ENCODE measurements around the gene CEP295NL. TPM values are rescaled to one million over a fixed set of nuclear protein-coding genes. Genes with fewer than 3 reads are reported as not detected.
"Not testable (repeated sequence)": the region's sequence is repeated elsewhere in the genome, so short reads cannot be mapped to it uniquely, and the experiment has no call there.

Gene CEP295NL
- total RNA-seq, 3 donors from 2014 or later (not counting 1 experiment from before 2014, with no cell fraction given), result 0.52 to 2.7 (median 2.1) TPM

GRCh38 chr17:78892062-78892456, 10.9 kb downstream of the CEP295NL start:
- H3K27ac Mint-ChIP-seq, result peak overlapping the region in 1 of 2 donors; percentile 68

GRCh38 chr17:78891406-78892061, 11.5 kb downstream of the CEP295NL start:
- Histone ChIP-seq H3K9me3 (ENCODE audit: control insufficient read depth, insufficient read depth, low read length) (no peaks in the 10 kb centered on the region), H3K36me3 (ENCODE audit: control insufficient read depth, insufficient read depth, low read length) (no peaks in the 10 kb centered on the region), H3K4me3 (ENCODE audit: low read length) (no peak overlapping the region), H3K27ac (ENCODE audit: low read length) (peak overlapping the region; percentile 74), H3K4me1 (ENCODE audit: control insufficient read depth, insufficient read depth, low read length) (peaks cover 50% of the 10 kb centered on the region), H3K27me3 (ENCODE audit: control insufficient read depth, insufficient read depth, low read length) (no peaks in the 10 kb centered on the region)
- Mint-ChIP-seq H3K4me1 (peaks cover 0 to 14% of the 10 kb centered on the region in 2 donors), H3K27me3 (ENCODE audit: low read depth in 2 of 2) (peaks cover 0 to 5% of the 10 kb centered on the region in 2 donors), H3K4me3 (no peak overlapping the region), H3K9me3 (no peaks in the 10 kb centered on the region), H3K27ac (peak overlapping the region in 1 of 2 donors; percentile 68), H3K36me3 (no peaks in the 10 kb centered on the region)
- WGBS (ENCODE audit: insufficient coverage), result 84% methylated on average over 21 of the region's 21 CpGs
- DNase-seq (no peak), ATAC-seq (no peak)
- intact Hi-C loops (cut with micrococcal nuclease), result no loop called here
- no peak for TF ChIP-seq CTCF (IDR thresholded peaks at IDR 0.05)

More at GRCh38 chr17:78892062-78892456, 10.9 kb downstream of the CEP295NL start:
- TF ChIP-seq CTCF (IDR thresholded peaks at IDR 0.05), result no peak
- Histone ChIP-seq H3K27me3 (ENCODE audit: control insufficient read depth, insufficient read depth, low read length) (no peaks in the 10 kb centered on the region), H3K4me3 (ENCODE audit: low read length) (no peak overlapping the region), H3K36me3 (ENCODE audit: control insufficient read depth, insufficient read depth, low read length) (no peaks in the 10 kb centered on the region), H3K4me1 (ENCODE audit: control insufficient read depth, insufficient read depth, low read length) (peaks cover 46% of the 10 kb centered on the region), H3K27ac (ENCODE audit: low read length) (no peak overlapping the region), H3K9me3 (ENCODE audit: control insufficient read depth, insufficient read depth, low read length) (no peaks in the 10 kb centered on the region)
- H3K36me3 Mint-ChIP-seq, result no peaks in the 10 kb centered on the region
- 85% methylated on average over 14 of the region's 14 CpGs for WGBS (ENCODE audit: insufficient coverage)
- H3K27me3 Mint-ChIP-seq (ENCODE audit: low read depth in 2 of 2), result peaks cover 0 to 5% of the 10 kb centered on the region in 2 donors
- ATAC-seq (no peak), DNase-seq (no peak)
- intact Hi-C loops (cut with micrococcal nuclease), result no loop called here
- H3K4me1 Mint-ChIP-seq, result peaks cover 0 to 14% of the 10 kb centered on the region in 2 donors
- H3K4me3 Mint-ChIP-seq, result no peak overlapping the region
- H3K9me3 Mint-ChIP-seq, result no peaks in the 10 kb centered on the region

DNA sequence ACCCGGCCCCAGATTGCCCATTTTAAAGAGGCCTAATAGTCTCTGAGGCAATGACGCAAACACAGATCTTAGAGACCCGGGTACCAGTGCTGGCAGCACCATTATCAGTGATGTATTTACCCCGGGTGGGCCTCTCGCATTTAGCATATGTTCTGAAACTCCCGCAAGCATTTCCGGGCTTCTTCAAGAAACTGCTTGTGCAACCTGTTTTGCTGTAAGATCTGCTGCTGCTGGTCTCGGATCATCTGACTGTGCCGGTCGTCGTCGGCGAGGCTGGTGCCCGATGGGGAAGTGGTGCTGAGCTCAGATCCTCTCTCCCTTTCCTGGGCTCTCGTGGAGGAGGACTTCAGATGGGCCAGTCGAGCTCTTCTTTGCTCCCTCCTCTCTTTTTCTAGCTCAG, 12.5 kb downstream of the CEP295NL start:
- H3K27ac Mint-ChIP-seq, result peak overlapping the region in 1 of 2 donors; percentile 68
- Histone ChIP-seq H3K4me1 (ENCODE audit: control insufficient read depth, insufficient read depth, low read length) (peaks cover 60% of the 10 kb centered on the region), H3K4me3 (ENCODE audit: low read length) (no peak overlapping the region), H3K36me3 (ENCODE audit: control insufficient read depth, insufficient read depth, low read length) (no peaks in the 10 kb centered on the region), H3K9me3 (ENCODE audit: control insufficient read depth, insufficient read depth, low read length) (no peaks in the 10 kb centered on the region), H3K27ac (ENCODE audit: low read length) (peak overlapping the region; percentile 74), H3K27me3 (ENCODE audit: control insufficient read depth, insufficient read depth, low read length) (no peaks in the 10 kb centered on the region)
- ATAC-seq (peak; percentile 53 to 79 (median 57)), DNase-seq (peak in 1 of 2 donors; percentile 74)
- peaks cover 0 to 17% of the 10 kb centered on the region in 2 donors for H3K4me1 Mint-ChIP-seq
- no peak overlapping the region for H3K4me3 Mint-ChIP-seq
- no peak for TF ChIP-seq CTCF (IDR thresholded peaks at IDR 0.05)
- WGBS (ENCODE audit: insufficient coverage), result 42% methylated on average over 16 of the region's 16 CpGs
- H3K9me3 Mint-ChIP-seq, result no peaks in the 10 kb centered on the region
- H3K36me3 Mint-ChIP-seq, result no peaks in the 10 kb centered on the region
- intact Hi-C loops (cut with micrococcal nuclease), result no loop called here
- peaks cover 0 to 5% of the 10 kb centered on the region in 2 donors for H3K27me3 Mint-ChIP-seq (ENCODE audit: low read depth in 2 of 2)

DNA sequence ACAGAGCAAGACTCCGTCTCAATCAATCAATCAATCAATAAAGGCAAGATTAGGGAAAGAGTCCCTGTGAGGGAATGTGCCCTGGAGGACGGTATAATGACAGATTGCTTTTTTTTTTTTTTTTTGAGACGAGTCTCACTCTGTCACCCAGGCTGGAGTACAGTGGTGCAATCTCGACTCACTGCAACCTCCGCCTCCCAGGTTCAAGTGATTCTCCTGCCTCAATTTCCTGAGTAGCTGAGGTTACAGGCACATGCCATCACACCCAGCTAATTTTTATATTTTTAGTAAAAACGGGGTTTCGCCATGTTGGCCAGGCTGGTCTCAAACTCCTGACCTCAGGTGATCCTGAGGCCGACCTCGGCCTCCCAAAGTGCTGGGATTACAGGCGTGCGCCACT, 12.9 kb downstream of the CEP295NL start:
- Mint-ChIP-seq H3K4me1 (peaks cover 0 to 20% of the 10 kb centered on the region in 2 donors), H3K27ac (peak overlapping the region in 1 of 2 donors; percentile 68)
- H3K36me3 ChIP-seq (ENCODE audit: control insufficient read depth, insufficient read depth, low read length); intact Hi-C loops (cut with micrococcal nuclease); H3K9me3 ChIP-seq (ENCODE audit: control insufficient read depth, insufficient read depth, low read length); H3K4me3 Mint-ChIP-seq; H3K27me3 Mint-ChIP-seq (ENCODE audit: low read depth in 2 of 2); H3K4me3 ChIP-seq (ENCODE audit: low read length); H3K36me3 Mint-ChIP-seq; H3K9me3 Mint-ChIP-seq; DNase-seq; H3K27me3 ChIP-seq (ENCODE audit: control insufficient read depth, insufficient read depth, low read length); ATAC-seq: not testable (repeated sequence)
- Histone ChIP-seq H3K4me1 (ENCODE audit: control insufficient read depth, insufficient read depth, low read length) (peaks cover 64% of the 10 kb centered on the region), H3K27ac (ENCODE audit: low read length) (peak overlapping the region; percentile 74)
- WGBS (ENCODE audit: insufficient coverage), result 83% methylated on average over 10 of the region's 11 CpGs
